Measurements from ENCODE around the gene IL10RB.
A peak's percentile ranks its signal among the peaks of the same experiment; 100 is the strongest.

IL10RB gene

GRCh38 chr21:33258475-33258874, 7.7 kb upstream of the IL10RB start:
- no peak for DNase-seq (ENCODE audit: low spot score)
- Histone ChIP-seq H3K27ac (no peak overlapping the region), H3K4me3 (no peak overlapping the region)
- TF ChIP-seq CTCF (IDR thresholded peaks at IDR 0.05) = no peak

- no peak for TF ChIP-seq CTCF (IDR thresholded peaks at IDR 0.05)
- Histone ChIP-seq H3K27ac (no peak overlapping the region), H3K4me3 (no peak overlapping the region)
- no peak for DNase-seq (ENCODE audit: low spot score)
Observed at GRCh38 chr21:33259428-33259827, 6.7 kb upstream of the IL10RB start.

GRCh38 chr21:33259995-33260394, 6.2 kb upstream of the IL10RB start:
- DNase-seq (ENCODE audit: low spot score) = no peak
- no peak overlapping the region for H3K4me3 ChIP-seq
- no peak overlapping the region for H3K27ac ChIP-seq
- TF ChIP-seq CTCF (IDR thresholded peaks at IDR 0.05) = no peak

GRCh38 chr21:33261635-33262034, 4.5 kb upstream of the IL10RB start:
- Histone ChIP-seq H3K4me3 (no peak overlapping the region), H3K27ac (no peak overlapping the region)
- no peak for TF ChIP-seq CTCF (IDR thresholded peaks at IDR 0.05)
- no peak for DNase-seq (ENCODE audit: low spot score)

GRCh38 chr21:33262921-33263320, 3.2 kb upstream of the IL10RB start:
- TF ChIP-seq CTCF (IDR thresholded peaks at IDR 0.05) = no peak
- no peak overlapping the region for H3K27ac ChIP-seq
- no peak overlapping the region for H3K4me3 ChIP-seq
- no peak for DNase-seq (ENCODE audit: low spot score)

- TF ChIP-seq CTCF (IDR thresholded peaks at IDR 0.05) = no peak
- Histone ChIP-seq H3K27ac (no peak overlapping the region), H3K4me3 (no peak overlapping the region)
- DNase-seq (ENCODE audit: low spot score) = no peak
Observed at GRCh38 chr21:33264561-33264960, 1.6 kb upstream of the IL10RB start.

GRCh38 chr21:33265664-33266049, 510 bp upstream of the IL10RB start:
- no peak for TF ChIP-seq CTCF (IDR thresholded peaks at IDR 0.05)
- DNase-seq (ENCODE audit: low spot score) = no peak
- Histone ChIP-seq H3K4me3 (peak overlapping the region; percentile 95), H3K27ac (peak overlapping the region; percentile 82 to 95)

Measured in coronary artery (tissue), 2 donors.